NCI-H226 (cell line): ENCODE results near the gene MYCBPAP.

ENCODE experiments used
- DNase-seq: peaks from one replicate; pipeline ENCODE4 v3.0.0-alpha.2; 2015

Gene MYCBPAP

GRCh38 chr17:50507871-50508572, at the start of gene MYCBPAP:
MYCBPAP (plus strand) TSS chr17:50508439; CDS start chr17:50508675, 236 bp downstream.
- DNase-seq, result no peak

DNA sequence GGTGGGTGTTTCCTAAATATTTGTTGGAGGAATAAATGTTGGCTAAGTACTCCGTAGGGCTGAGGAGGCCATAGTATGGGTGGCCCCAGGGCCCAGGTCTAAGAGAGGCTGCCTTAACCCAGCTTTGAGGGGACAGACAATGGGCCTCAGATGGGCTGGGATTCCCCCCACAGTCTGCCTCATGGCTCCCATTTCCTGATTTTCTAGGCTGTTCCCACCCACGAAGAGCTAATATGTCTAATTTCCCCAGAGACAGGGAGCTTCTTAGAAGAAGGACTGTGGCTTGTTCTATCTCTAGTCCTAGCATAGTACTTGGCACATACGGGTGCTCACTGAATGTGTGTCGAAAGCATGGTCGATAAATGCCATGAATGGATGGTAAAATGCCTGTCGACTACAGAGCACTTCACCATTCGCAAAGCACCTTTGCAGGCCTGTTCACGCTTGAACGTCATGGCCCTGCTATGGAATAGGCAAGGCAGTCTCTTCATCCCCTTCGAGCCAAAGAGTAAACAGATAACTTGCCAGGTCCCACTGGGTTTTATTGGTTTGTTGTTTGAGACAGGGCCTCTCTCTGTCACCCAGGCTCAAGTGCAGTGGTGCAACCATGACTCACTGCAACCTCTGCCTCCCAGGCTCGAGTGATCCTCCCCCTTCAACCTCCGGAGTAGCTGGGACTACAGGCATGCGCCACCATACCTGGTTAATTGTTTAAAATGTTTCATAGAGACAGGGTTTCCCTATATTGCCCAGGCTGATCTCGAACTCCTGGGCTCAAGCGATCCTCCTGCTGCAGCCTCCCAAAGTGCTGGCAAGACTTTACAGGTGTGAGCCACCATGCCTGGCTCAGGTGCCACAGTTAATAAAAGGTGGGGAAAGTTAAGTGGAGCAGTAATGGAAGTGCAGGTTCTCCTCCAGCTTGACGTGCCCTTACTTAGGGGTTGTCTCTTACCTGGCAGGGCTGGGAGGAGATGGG, 49.2 kb upstream of the MYCBPAP start:
- no peak for DNase-seq

DNA sequence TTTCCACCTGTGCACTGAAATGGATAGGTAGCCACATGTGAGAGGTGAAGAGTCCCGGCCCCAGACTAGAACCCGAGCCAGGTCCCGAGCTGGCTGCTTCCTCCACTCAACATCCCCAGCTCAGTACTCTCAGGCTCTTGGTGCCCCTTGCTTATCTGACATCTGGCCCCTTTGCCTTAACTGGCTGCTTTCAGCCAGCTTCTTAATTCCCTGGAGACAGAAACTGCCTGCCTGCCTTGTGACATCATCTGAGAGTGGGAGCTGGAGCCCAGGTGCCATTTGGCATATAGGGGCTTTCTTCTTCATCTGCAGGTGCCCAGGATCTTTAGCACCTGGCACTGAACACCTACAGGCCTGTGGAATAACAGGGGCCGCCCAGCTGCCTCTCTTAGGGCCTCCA, 48.5 kb upstream of the MYCBPAP start:
- DNase-seq, result no peak

GRCh38 chr17:50460831-50461526, 47.3 kb upstream of the MYCBPAP start:
- DNase-seq, result no peak

DNA sequence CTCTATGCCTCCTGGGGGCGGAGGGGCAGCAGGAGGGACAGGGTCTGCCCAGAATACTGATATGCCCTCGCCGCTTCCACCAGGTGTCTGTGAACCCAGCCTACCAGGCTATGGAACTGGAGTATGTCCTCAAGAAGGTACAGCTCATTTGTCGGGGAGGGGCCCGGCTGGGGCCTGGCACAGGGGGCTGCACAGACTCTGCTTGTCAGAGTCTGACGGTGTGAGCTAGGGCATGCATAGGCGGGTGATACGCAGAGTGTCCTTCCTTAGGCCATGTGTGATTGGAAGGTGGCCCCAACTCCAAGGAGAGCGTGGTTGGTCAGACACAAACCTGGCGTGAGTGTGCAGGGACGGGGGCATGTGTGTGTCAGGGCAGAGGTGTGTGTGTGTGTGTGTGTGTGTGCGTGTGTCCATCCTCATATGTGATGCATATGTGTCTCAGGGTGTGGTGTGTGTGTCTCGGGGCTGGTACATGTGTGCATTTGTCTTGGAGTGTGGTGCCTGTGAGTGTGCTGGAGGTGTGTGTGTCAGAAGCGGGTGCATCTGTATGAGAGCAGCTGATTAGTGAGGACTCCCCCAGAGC, 46.6 kb upstream of the MYCBPAP start:
- no peak for DNase-seq

GRCh38 chr17:50462446-50462845, 45.8 kb upstream of the MYCBPAP start:
- no peak for DNase-seq

- DNase-seq, result no peak
Measured at GRCh38 chr17:50464121-50464520, 44.1 kb upstream of the MYCBPAP start.

- DNase-seq, result no peak
Measured at GRCh38 chr17:50464736-50465135, 43.5 kb upstream of the MYCBPAP start.

- no peak for DNase-seq
Measured at GRCh38 chr17:50465171-50465570, 43.1 kb upstream of the MYCBPAP start.

- no peak for DNase-seq
Measured at GRCh38 chr17:50465635-50466034, 42.6 kb upstream of the MYCBPAP start.

GRCh38 chr17:50466371-50467113, 41.7 kb upstream of the MYCBPAP start:
- DNase-seq, result no peak

- no peak for DNase-seq
Measured at GRCh38 chr17:50467114-50467854, 41.0 kb upstream of the MYCBPAP start.

DNA sequence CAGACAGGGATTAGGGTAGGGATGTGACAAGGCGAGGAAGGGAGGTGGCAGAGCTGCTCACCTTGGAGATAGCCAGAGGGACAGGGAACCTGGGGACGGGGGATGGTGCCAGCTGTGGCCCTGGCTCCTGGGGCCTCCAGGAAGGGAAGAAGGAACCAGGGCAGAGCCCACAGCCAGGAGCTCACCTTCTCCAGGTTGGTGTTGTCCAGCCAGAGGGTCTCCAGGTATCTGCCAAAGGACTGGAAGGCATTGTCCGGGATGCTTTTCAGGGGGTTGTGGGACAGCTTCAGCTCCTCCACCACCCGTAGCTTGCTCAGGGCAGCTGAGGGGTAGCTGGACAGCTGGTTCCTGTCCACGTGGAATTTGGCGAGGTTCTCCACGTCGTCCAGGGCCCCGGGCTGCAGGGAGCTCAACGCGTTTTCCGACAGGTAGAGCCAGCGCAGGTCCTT, 40.4 kb upstream of the MYCBPAP start:
- DNase-seq, result no peak

- DNase-seq, result no peak
Measured at GRCh38 chr17:50468304-50469207, 39.7 kb upstream of the MYCBPAP start, which contains the start of gene CHAD. CHAD (minus strand) TSS chr17:50468880; CDS start chr17:50468813, 67 bp downstream.

DNA sequence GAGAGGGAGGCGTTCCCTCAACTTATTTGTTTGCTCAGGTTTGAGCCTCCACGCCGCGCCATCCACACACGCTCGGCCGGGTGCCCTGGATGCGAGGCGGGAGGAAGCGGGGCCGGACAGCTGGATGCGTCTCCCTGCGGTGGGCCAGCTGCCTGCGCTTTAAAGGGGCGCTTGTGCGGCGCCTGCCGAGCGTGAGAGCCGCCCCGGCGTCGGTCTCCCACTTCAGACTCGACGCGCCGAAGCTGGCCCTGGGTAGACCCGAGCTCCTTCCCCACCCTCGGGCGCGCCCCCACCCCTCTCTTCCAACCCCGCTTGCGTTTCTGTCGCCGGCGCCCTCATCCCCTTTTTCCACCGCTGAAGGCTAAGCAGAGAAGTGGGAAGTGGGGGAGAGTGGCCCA, 39.0 kb upstream of the MYCBPAP start:
- no peak for DNase-seq

- DNase-seq, result no peak
Measured at GRCh38 chr17:50469671-50470305, 38.5 kb upstream of the MYCBPAP start.

DNA sequence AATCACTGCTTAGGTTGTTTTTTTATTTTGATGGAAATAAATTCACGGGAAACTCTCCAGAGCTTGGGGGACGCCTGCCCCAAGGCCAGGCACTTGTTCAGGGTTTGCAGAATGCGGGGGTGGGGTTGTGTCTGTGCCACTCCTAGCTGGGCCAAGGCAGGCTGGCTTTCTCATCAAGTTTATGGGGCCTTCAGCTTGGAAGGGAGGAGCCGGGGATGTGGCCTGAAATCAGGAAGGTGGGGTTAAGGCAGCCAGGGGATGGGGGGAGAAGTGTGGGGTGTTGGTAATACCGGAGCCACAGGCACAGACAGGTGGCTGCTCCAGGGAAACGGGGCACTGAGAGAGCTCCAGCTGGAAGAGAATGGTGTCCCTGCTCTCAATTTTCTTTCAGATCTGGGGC, 37.8 kb upstream of the MYCBPAP start:
- DNase-seq, result no peak

GRCh38 chr17:50471009-50471905, 37.0 kb upstream of the MYCBPAP start:
- no peak for DNase-seq

GRCh38 chr17:50472286-50472685, 36.0 kb upstream of the MYCBPAP start:
- no peak for DNase-seq
